ENCODE data around the gene TTC9. TPM values are rescaled to one million over a fixed set of nuclear protein-coding genes. Genes with fewer than 3 reads are reported as not detected.

The TTC9 gene
- total and polyA plus RNA-seq, 12 donors, result 0.74 to 4.1 (median 1.7) TPM

- H3K27ac ChIP-seq, result no peak overlapping the region
- intact Hi-C loops (cut with DNase I), result no loop called here
- no peak overlapping the region for H3K4me3 ChIP-seq
- H3K36me3 ChIP-seq (replicated peaks in 1 of 2), result no peaks in the 10 kb centered on the region
- H3K9me3 ChIP-seq (replicated peaks in 1 of 3), result no peaks in the 10 kb centered on the region
- 58 to 62% (median 60%) methylated on average over 2 of the region's 2 CpGs for WGBS, 4 donors
- peak in 1 of 7 donors; percentile 22 for DNase-seq
- no peak for TF ChIP-seq POLR2A (IDR thresholded peaks at IDR 0.05)
- TF ChIP-seq CTCF (IDR thresholded peaks at IDR 0.05), result no peak
- H3K27me3 ChIP-seq, result no peaks in the 10 kb centered on the region
- peaks cover 0 to 5% of the 10 kb centered on the region in 2 donors for H3K4me1 ChIP-seq (replicated peaks in 1 of 2)
Measured at GRCh38 chr14:70721542-70721941, 79.8 kb downstream of the TTC9 start.

GRCh38 chr14:70722418-70722817 lies 80.7 kb downstream of the TTC9 start:
- intact Hi-C loops (cut with DNase I), result no loop called here

GRCh38 chr14:70723276-70723675 lies 81.6 kb downstream of the TTC9 start:
- TF ChIP-seq CTCF (IDR thresholded peaks at IDR 0.05), result no peak
- no peak for TF ChIP-seq POLR2A (IDR thresholded peaks at IDR 0.05)
- Histone ChIP-seq H3K27ac (no peak overlapping the region), H3K4me3 (no peak overlapping the region), H3K9me3 (replicated peaks in 1 of 3) (no peaks in the 10 kb centered on the region), H3K27me3 (no peaks in the 10 kb centered on the region), H3K4me1 (replicated peaks in 1 of 2) (peaks cover 0 to 5% of the 10 kb centered on the region in 2 donors), H3K36me3 (replicated peaks in 1 of 2) (no peaks in the 10 kb centered on the region)
- intact Hi-C loops (cut with DNase I), result no loop called here
- no peak for DNase-seq
- WGBS, 4 donors, result 80 to 88% (median 85%) methylated on average over 5 of the region's 5 CpGs

More at GRCh38 chr14:70722418-70722817, 80.7 kb downstream of the TTC9 start:
- no peak overlapping the region for H3K27ac ChIP-seq
- no peak overlapping the region for H3K4me3 ChIP-seq
- no peaks in the 10 kb centered on the region for H3K27me3 ChIP-seq
- H3K4me1 ChIP-seq (replicated peaks in 1 of 2), result peaks cover 0 to 5% of the 10 kb centered on the region in 2 donors
- no peaks in the 10 kb centered on the region for H3K36me3 ChIP-seq (replicated peaks in 1 of 2)
- H3K9me3 ChIP-seq (replicated peaks in 1 of 3), result no peaks in the 10 kb centered on the region
- 80 to 86% (median 86%) methylated on average over 3 of the region's 3 CpGs for WGBS, 4 donors
- DNase-seq, result no peak
- TF ChIP-seq POLR2A (IDR thresholded peaks at IDR 0.05), result no peak
- TF ChIP-seq CTCF (IDR thresholded peaks at IDR 0.05), result no peak

GRCh38 chr14:70724110-70724509 lies 82.4 kb downstream of the TTC9 start:
- H3K9me3 ChIP-seq (replicated peaks in 1 of 3), result no peaks in the 10 kb centered on the region
- DNase-seq, result no peak
- H3K4me1 ChIP-seq (replicated peaks in 1 of 2), result peaks cover 0 to 5% of the 10 kb centered on the region in 2 donors
- no peaks in the 10 kb centered on the region for H3K27me3 ChIP-seq
- intact Hi-C loops (cut with DNase I), result no loop called here
- TF ChIP-seq POLR2A (IDR thresholded peaks at IDR 0.05), result no peak
- TF ChIP-seq CTCF (IDR thresholded peaks at IDR 0.05), result no peak
- H3K27ac ChIP-seq, result no peak overlapping the region
- H3K36me3 ChIP-seq (replicated peaks in 1 of 2), result no peaks in the 10 kb centered on the region
- H3K4me3 ChIP-seq, result no peak overlapping the region
- 76 to 93% (median 81%) methylated on average over 3 of the region's 3 CpGs for WGBS, 4 donors
